HEK293 (cell line): ENCODE results near the gene PPP1R27.
A peak's percentile ranks its signal among the peaks of the same experiment; 100 is the strongest.

Experiments used
- CTCF ChIA-PET: fragments of 350-600 bp; formaldehyde crosslinking; extraction: SDS; loops from one replicate; lab custom pipeline; 2021; ENCODE audit warnings: antibody characterized with exemption; lab: Yijun Ruan, JAX
- POLR2A ChIA-PET: fragments of 300-600 bp; formaldehyde crosslinking; extraction: SDS; loops from one replicate; lab custom pipeline; 2020; ENCODE audit warnings: antibody characterized with exemption, inconsistent platforms; lab: Yijun Ruan, JAX
- H3K27ac ChIP-seq: fragments of 200-500 bp; sonication (Bioruptor generic); 2 replicates; pipeline ENCODE4 v1.5.1; 2014; ENCODE audit warnings: low read depth, low read length, control low read depth, inconsistent platforms; ENCODE audit errors: extremely low read depth
- H3K36me3 ChIP-seq, 2 experiments: fragments of 200-500 bp in 1 of 2; sonication (Bioruptor generic) in 1 of 2; 1 replicate in 1 of 2; 2 replicates in 1 of 2; pipeline ENCODE4 v1.5.1; 2014 to 2017; ENCODE audit warnings: inconsistent platforms in 2 of 2, low read length in 2 of 2; ENCODE audit not compliant: control insufficient read depth in 2 of 2, insufficient read depth in 1 of 2
- H3K4me1 ChIP-seq: fragments of 200-500 bp; sonication (Bioruptor generic); 2 replicates; pipeline ENCODE4 v1.5.1; 2014; ENCODE audit warnings: mild to moderate bottlenecking, low read length, inconsistent platforms; ENCODE audit not compliant: control insufficient read depth, insufficient read depth
- H3K4me3 ChIP-seq: 2 replicates; pipeline ENCODE4 v1.5.1; 2011; ENCODE audit warnings: low read depth, mild to moderate bottlenecking, control low read depth, low read length, moderate library complexity
- H3K9me3 ChIP-seq: fragments of 200-500 bp; sonication (Bioruptor generic); 2 replicates; pipeline ENCODE4 v1.5.1; 2014; ENCODE audit warnings: low read depth, low read length, inconsistent platforms; ENCODE audit not compliant: control insufficient read depth, insufficient read depth
- IKZF3 ChIP-seq: fragments of 450-650 bp; IDR thresholded peaks from 2 replicates; pipeline ENCODE4 v1.5.0; 2018; ENCODE audit warnings: missing biosample characterization, mild to moderate bottlenecking, missing genetic modification characterization, moderate library complexity
- KLF8 ChIP-seq: fragments of 450-650 bp; formaldehyde crosslinking; IDR thresholded peaks from 2 replicates; pipeline ENCODE4 v1.5.1; 2016; ENCODE audit warnings: missing biosample characterization, missing genetic modification characterization
- MYNN ChIP-seq: fragments of 450-650 bp; formaldehyde crosslinking; IDR thresholded peaks from 2 replicates; pipeline ENCODE4 v1.5.1; 2016; ENCODE audit warnings: missing biosample characterization, missing genetic modification characterization, borderline replicate concordance
- SCRT2 ChIP-seq: fragments of 450-650 bp; formaldehyde crosslinking; IDR thresholded peaks from 2 replicates; pipeline ENCODE4 v1.5.1; 2016; ENCODE audit warnings: missing biosample characterization, missing genetic modification characterization
- ZNF266 ChIP-seq: fragments of 450-650 bp; formaldehyde crosslinking; IDR thresholded peaks from 2 replicates; pipeline ENCODE4 v1.5.1; 2016; ENCODE audit warnings: missing biosample characterization, missing genetic modification characterization, low read depth
- ZNF416 ChIP-seq: fragments of 450-650 bp; formaldehyde crosslinking; IDR thresholded peaks from 2 replicates; pipeline ENCODE4 v1.5.1; 2016; ENCODE audit warnings: missing biosample characterization, missing genetic modification characterization
- ZNF76 ChIP-seq: fragments of 450-650 bp; formaldehyde crosslinking; IDR thresholded peaks from 2 replicates; pipeline ENCODE4; 2016; ENCODE audit warnings: low read depth, missing biosample characterization, missing genetic modification characterization, borderline replicate concordance
- TF ChIP-seq, protein P1 (sequence below): fragments of 450-650 bp; formaldehyde crosslinking; IDR thresholded peaks from 2 replicates; pipeline ENCODE4 v1.5.1; 2016; ENCODE audit warnings: missing biosample characterization, missing genetic modification characterization, borderline replicate concordance
- TF ChIP-seq, protein P2 (sequence below): fragments of 450-650 bp; formaldehyde crosslinking; IDR thresholded peaks from 2 replicates; pipeline ENCODE4 v1.5.0; 2017; ENCODE audit warnings: missing biosample characterization, missing genetic modification characterization, borderline replicate concordance

The PPP1R27 gene, protein sequence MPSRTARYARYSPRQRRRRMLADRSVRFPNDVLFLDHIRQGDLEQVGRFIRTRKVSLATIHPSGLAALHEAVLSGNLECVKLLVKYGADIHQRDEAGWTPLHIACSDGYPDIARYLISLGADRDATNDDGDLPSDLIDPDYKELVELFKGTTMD

DNA sequence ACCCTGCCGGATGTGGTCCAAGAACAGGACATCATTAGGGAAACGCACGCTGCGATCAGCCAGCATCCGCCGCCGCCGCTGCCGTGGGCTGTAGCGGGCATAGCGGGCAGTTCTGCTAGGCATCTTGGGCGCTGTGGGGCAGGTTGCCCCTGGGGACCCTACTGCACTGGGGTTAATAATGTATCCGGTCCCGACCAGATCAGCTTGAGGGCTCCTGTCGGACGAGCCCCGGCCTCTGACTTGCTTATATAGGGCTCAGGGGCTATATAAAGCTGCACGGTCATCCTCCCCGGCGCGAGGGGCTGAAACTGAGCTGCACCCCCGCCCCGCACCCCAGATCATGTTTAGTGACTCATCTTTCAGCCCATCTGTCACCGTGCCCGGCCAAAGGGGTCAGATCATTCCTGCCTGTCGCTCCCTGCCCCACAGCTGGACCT, at the start of gene PPP1R27:
Gene PPP1R27 (minus strand): TSS at position 220 of the 437 bp plus-strand sequence. CDS start 97 bp downstream, at position 123.
- peak within 1 kb of the TSS; percentile 95 for H3K27ac ChIP-seq
- POLR2A ChIA-PET = interaction anchor here (0.8 to 1.6 kb wide), 3 partner anchors 9 to 26 kb away, joined by 5 to 7 read pairs (median 6); no protein-coding TSS in a partner anchor
- H3K4me1 ChIP-seq = no peaks in the 10 kb centered on the region
- H3K36me3 ChIP-seq = peaks cover 0 to 4% of the 10 kb centered on the region in 2 experiments; a peak in 1 of 3 replicates
- no peaks in the 10 kb centered on the region for H3K9me3 ChIP-seq
- CTCF ChIA-PET = interaction anchor here (3.0 kb wide), 1 partner anchor 13 kb away, joined by 12 read pairs; no protein-coding TSS in a partner anchor
- TF ChIP-seq ZNF266 (tag by site-specific recombination) = no peak
- TF ChIP-seq MYNN (tag by site-specific recombination) = no peak
- TF ChIP-seq ZNF76 (tag by site-specific recombination) = no peak
- TF ChIP-seq, protein P1, sequence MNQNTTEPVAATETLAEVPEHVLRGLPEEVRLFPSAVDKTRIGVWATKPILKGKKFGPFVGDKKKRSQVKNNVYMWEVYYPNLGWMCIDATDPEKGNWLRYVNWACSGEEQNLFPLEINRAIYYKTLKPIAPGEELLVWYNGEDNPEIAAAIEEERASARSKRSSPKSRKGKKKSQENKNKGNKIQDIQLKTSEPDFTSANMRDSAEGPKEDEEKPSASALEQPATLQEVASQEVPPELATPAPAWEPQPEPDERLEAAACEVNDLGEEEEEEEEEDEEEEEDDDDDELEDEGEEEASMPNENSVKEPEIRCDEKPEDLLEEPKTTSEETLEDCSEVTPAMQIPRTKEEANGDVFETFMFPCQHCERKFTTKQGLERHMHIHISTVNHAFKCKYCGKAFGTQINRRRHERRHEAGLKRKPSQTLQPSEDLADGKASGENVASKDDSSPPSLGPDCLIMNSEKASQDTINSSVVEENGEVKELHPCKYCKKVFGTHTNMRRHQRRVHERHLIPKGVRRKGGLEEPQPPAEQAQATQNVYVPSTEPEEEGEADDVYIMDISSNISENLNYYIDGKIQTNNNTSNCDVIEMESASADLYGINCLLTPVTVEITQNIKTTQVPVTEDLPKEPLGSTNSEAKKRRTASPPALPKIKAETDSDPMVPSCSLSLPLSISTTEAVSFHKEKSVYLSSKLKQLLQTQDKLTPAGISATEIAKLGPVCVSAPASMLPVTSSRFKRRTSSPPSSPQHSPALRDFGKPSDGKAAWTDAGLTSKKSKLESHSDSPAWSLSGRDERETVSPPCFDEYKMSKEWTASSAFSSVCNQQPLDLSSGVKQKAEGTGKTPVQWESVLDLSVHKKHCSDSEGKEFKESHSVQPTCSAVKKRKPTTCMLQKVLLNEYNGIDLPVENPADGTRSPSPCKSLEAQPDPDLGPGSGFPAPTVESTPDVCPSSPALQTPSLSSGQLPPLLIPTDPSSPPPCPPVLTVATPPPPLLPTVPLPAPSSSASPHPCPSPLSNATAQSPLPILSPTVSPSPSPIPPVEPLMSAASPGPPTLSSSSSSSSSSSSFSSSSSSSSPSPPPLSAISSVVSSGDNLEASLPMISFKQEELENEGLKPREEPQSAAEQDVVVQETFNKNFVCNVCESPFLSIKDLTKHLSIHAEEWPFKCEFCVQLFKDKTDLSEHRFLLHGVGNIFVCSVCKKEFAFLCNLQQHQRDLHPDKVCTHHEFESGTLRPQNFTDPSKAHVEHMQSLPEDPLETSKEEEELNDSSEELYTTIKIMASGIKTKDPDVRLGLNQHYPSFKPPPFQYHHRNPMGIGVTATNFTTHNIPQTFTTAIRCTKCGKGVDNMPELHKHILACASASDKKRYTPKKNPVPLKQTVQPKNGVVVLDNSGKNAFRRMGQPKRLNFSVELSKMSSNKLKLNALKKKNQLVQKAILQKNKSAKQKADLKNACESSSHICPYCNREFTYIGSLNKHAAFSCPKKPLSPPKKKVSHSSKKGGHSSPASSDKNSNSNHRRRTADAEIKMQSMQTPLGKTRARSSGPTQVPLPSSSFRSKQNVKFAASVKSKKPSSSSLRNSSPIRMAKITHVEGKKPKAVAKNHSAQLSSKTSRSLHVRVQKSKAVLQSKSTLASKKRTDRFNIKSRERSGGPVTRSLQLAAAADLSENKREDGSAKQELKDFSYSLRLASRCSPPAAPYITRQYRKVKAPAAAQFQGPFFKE (tag by site-specific recombination) = no peak
- 0 out of 2 replicates have a peak, but pooled peaks have one; percentile 19 for TF ChIP-seq SCRT2 (tag by site-specific recombination)
- TF ChIP-seq, protein P2, sequence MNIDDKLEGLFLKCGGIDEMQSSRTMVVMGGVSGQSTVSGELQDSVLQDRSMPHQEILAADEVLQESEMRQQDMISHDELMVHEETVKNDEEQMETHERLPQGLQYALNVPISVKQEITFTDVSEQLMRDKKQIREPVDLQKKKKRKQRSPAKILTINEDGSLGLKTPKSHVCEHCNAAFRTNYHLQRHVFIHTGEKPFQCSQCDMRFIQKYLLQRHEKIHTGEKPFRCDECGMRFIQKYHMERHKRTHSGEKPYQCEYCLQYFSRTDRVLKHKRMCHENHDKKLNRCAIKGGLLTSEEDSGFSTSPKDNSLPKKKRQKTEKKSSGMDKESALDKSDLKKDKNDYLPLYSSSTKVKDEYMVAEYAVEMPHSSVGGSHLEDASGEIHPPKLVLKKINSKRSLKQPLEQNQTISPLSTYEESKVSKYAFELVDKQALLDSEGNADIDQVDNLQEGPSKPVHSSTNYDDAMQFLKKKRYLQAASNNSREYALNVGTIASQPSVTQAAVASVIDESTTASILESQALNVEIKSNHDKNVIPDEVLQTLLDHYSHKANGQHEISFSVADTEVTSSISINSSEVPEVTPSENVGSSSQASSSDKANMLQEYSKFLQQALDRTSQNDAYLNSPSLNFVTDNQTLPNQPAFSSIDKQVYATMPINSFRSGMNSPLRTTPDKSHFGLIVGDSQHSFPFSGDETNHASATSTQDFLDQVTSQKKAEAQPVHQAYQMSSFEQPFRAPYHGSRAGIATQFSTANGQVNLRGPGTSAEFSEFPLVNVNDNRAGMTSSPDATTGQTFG (tag by site-specific recombination) = no peak
- peak within 1 kb of the TSS; percentile 77 for H3K4me3 ChIP-seq

DNA sequence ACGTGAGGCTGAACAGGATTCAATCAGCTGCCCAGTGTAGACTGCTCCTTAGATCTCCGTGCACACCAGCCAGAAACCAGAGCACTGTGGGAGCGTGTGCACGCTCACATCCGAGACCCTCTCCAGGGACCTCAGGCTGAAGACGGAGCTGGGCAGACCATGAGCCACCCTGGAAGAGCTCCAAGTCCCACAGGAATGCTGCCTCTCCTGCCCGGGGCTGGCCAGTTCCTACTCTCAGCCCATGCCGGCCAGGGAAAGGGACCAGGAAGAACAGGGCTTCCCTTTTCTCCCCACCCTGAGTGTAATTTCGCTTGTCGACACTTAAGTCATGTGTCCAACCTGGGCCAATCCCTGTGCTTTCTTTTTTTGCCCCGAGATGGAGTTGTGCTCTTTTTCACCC, 49.7 kb upstream of the PPP1R27 start:
- Histone ChIP-seq H3K36me3 (peaks cover 82 to 90% of the 10 kb centered on the region in 2 experiments), H3K4me3 (no peak overlapping the region), H3K9me3 (no peaks in the 10 kb centered on the region), H3K4me1 (no peaks in the 10 kb centered on the region), H3K27ac (no peak overlapping the region)
- no peak for TF ChIP-seq ZNF416 (tag by site-specific recombination)
- TF ChIP-seq IKZF3 (tag by site-specific recombination) = 0 out of 2 replicates have a peak, but pooled peaks have one; percentile 24
- POLR2A ChIA-PET = interaction anchor here (0.9 to 3.6 kb wide), 5 partner anchors 8 to 181 kb away, joined by 3 to 18 read pairs (median 5); partner anchors contain the start of gene MRPL12
- CTCF ChIA-PET = interaction anchor here (1.5 kb wide), 1 partner anchor 15 kb away, joined by 3 read pairs; no protein-coding TSS in a partner anchor

DNA sequence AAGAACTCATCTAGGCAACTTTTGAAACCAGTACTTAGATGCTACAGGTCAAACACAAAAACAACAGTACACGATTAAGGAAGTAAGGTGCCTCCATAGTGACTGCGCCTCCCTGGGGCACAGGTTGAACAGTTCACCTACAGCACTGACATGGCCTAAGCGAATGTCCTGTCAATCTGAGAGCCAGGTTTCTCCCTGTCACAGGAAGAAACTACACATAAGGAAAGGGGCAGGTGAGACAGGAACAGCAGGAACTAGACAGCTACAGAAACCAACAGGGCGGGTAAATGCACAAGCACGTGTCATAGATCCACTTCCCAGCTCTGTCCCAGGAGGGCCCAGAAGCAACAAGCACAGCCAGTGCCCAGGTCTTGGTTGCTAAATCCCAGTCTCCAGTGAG, 44.3 kb upstream of the PPP1R27 start:
- no peaks in the 10 kb centered on the region for H3K4me1 ChIP-seq
- no peak for TF ChIP-seq KLF8 (tag by site-specific recombination)
- TF ChIP-seq SCRT2 (tag by site-specific recombination) = 0 out of 2 replicates have a peak, but pooled peaks have one; percentile 54
- POLR2A ChIA-PET = interaction anchor here (0.6 to 3.2 kb wide), 4 partner anchors 9 to 45 kb away, joined by 3 to 9 read pairs (median 3); partner anchors contain the start of gene PCYT2
- H3K27ac ChIP-seq = no peak overlapping the region
- no peak overlapping the region for H3K4me3 ChIP-seq
- H3K36me3 ChIP-seq = peaks cover 55 to 67% of the 10 kb centered on the region in 2 experiments
- no peaks in the 10 kb centered on the region for H3K9me3 ChIP-seq
- CTCF ChIA-PET = interaction anchor here (1.2 to 2.7 kb wide), 2 partner anchors 9 to 140 kb away, joined by 3 to 15 read pairs; partner anchors contain the start of gene ARHGDIA
